SIG-M5 treated with dmso at 0.1 percent for 504 hours (cell line): Measurements from ENCODE around the gene VEZF1.

Source experiments
- DNase-seq: peaks from one replicate; lab custom pipeline; 2025; ENCODE audit not compliant: unreplicated experiment; lab: John Stamatoyannopoulos, UW

VEZF1 gene

GRCh38 chr17:57987581-57988300 lies at the start of gene VEZF1:
Gene VEZF1, minus strand, starts transcription at chr17:57988254. Its CDS starts 143 bp downstream, at chr17:57988111.
- peak; percentile 78 for DNase-seq

GRCh38 chr17:58032691-58033415 lies 44.8 kb upstream of the VEZF1 start:
- peak; percentile 52 for DNase-seq

- no peak for DNase-seq
These were observed 40.5 kb upstream of the VEZF1 start for GRCh38 chr17:58028578-58028977.

- DNase-seq, result no peak
These were observed 32.3 kb upstream of the VEZF1 start for GRCh38 chr17:58020401-58020800.

- no peak for DNase-seq
These were observed 31.5 kb upstream of the VEZF1 start for GRCh38 chr17:58019521-58019920.

GRCh38 chr17:58019039-58019438 lies 31.0 kb upstream of the VEZF1 start:
- DNase-seq, result no peak

GRCh38 chr17:58010067-58010799 lies 22.2 kb upstream of the VEZF1 start:
- no peak for DNase-seq

- DNase-seq, result no peak
These were observed 20.0 kb upstream of the VEZF1 start for GRCh38 chr17:58007781-58008706.

GRCh38 chr17:58006924-58007780 lies 19.1 kb upstream of the VEZF1 start, which contains the start of gene SRSF1:
Gene SRSF1, minus strand, starts transcription at chr17:58007246. Its CDS starts 109 bp downstream, at chr17:58007137.
- DNase-seq, result peak; percentile 98

- DNase-seq, result peak; percentile 78
These were observed 18.5 kb upstream of the VEZF1 start for GRCh38 chr17:58006560-58006923.

- DNase-seq, result no peak
These were observed 17.9 kb upstream of the VEZF1 start for GRCh38 chr17:58005728-58006559.

- peak; percentile 49 for DNase-seq
These were observed 17.1 kb upstream of the VEZF1 start for GRCh38 chr17:58005031-58005727.

- peak; percentile 35 for DNase-seq
These were observed 16.0 kb upstream of the VEZF1 start for GRCh38 chr17:58004060-58004459.

GRCh38 chr17:58002973-58003372 lies 14.9 kb upstream of the VEZF1 start:
- DNase-seq, result no peak

GRCh38 chr17:58002154-58002948 lies 14.3 kb upstream of the VEZF1 start:
- DNase-seq, result no peak

GRCh38 chr17:58001461-58002124 lies 13.5 kb upstream of the VEZF1 start:
- no peak for DNase-seq

- DNase-seq, result peak; percentile 89
These were observed 11.5 kb upstream of the VEZF1 start for GRCh38 chr17:57999496-58000017.
